Endothelial cell of umbilical vein (primary cell): ENCODE data around the gene USP40. TPM values are rescaled to one million over a fixed set of nuclear protein-coding genes. Genes with fewer than 3 reads are reported as not detected.

Experiments
- BruUV-seq: library from RNA; stranded (reverse); fragments of 400-500 nt; replicated peaks from 2 replicates; lab custom pipeline; 2021; lab: Mats Ljungman, UMichigan
- CTCF ChIA-PET: fragments of 300-600, 350-600 bp; sonication (Branson Sonifier 250); formaldehyde crosslinking; loops from one replicate; lab custom pipeline; 2021; ENCODE audit warnings: antibody characterized with exemption, inconsistent platforms; lab: Charles Lee
- POLR2A ChIA-PET: fragments of 300-600, 350-600 bp; sonication (Branson Sonifier 250); formaldehyde crosslinking; loops from one replicate; lab custom pipeline; 2021; ENCODE audit warnings: antibody characterized with exemption, inconsistent platforms; lab: Charles Lee
- DNase-seq: peaks from one replicate; pipeline ENCODE4 v3.0.0-alpha.2; 2011; ENCODE audit warnings: low read depth, low spot score
- FAIRE-seq: peaks from 2 replicates; lab custom pipeline; 2011; peaks lifted over from hg19 to GRCh38; lab: Jason Lieb, UNC
- H2AFZ ChIP-seq: 2 replicates; pipeline ENCODE4 v1.6.0; 2012; ENCODE audit warnings: low read depth, low read length, control low read depth, inconsistent platforms
- H3K27ac ChIP-seq: 2 replicates; pipeline ENCODE4 v1.5.1; 2011; ENCODE audit warnings: low read depth, mild to moderate bottlenecking, control low read depth, low read length, moderate library complexity; ENCODE audit not compliant: insufficient read depth
- H3K27me3 ChIP-seq, 2 experiments: 2 replicates each; pipeline versions ENCODE4 v1.6.0 to v1.6.1; 2011; ENCODE audit warnings: low read length in 2 of 2, mixed read lengths in 1 of 2; ENCODE audit not compliant: control insufficient read depth in 2 of 2, insufficient read depth in 2 of 2
- H3K36me3 ChIP-seq, 2 experiments: 2 replicates in 1 of 2; 3 replicates in 1 of 2; pipeline ENCODE4 v1.5.1; 2011; ENCODE audit warnings: low read length in 2 of 2, mild to moderate bottlenecking in 1 of 2, moderate library complexity in 1 of 2; ENCODE audit not compliant: control insufficient read depth in 2 of 2, insufficient read depth in 2 of 2; ENCODE audit errors: extremely low read depth in 1 of 2
- H3K4me1 ChIP-seq: 3 replicates; pipeline ENCODE4 v1.5.1; 2011; ENCODE audit warnings: mild to moderate bottlenecking, low read length; ENCODE audit not compliant: control insufficient read depth, insufficient read depth; ENCODE audit errors: extremely low read depth
- H3K4me2 ChIP-seq: 2 replicates; pipeline ENCODE4 v1.6.1; 2011; ENCODE audit warnings: low read length, control low read depth, mixed read lengths; ENCODE audit not compliant: insufficient read depth
- H3K4me3 ChIP-seq, 3 experiments: fragments of 200-600 bp in 1 of 3; sonication (generic), shearing (Covaris generic) in 1 of 3; replicated peaks in 1 of 3; 2 replicates each; pipeline ENCODE4 v1.5.1; 2011 to 2016; ENCODE audit warnings: control low read depth in 3 of 3, low read length in 3 of 3, mild to moderate bottlenecking in 2 of 3, inconsistent platforms in 1 of 3, low read depth in 1 of 3, moderate library complexity in 1 of 3; ENCODE audit not compliant: insufficient read depth in 1 of 3
- H3K79me2 ChIP-seq: 2 replicates; pipeline ENCODE4 v1.6.0; 2012; ENCODE audit warnings: low read length, inconsistent platforms; ENCODE audit not compliant: control insufficient read depth, insufficient read depth
- H3K9ac ChIP-seq: replicated peaks from 2 replicates; pipeline ENCODE3; 2011; ENCODE audit warnings: low read length, control low read depth; ENCODE audit not compliant: insufficient read depth; ENCODE audit errors: extremely low read depth
- H3K9me1 ChIP-seq: replicated peaks from 3 replicates; pipeline ENCODE4 v1.6.0; 2011; ENCODE audit warnings: mild to moderate bottlenecking, low read length; ENCODE audit not compliant: control insufficient read depth, insufficient read depth; ENCODE audit errors: extremely low read depth
- H3K9me3 ChIP-seq: replicated peaks from 2 replicates; pipeline ENCODE4 v1.5.1; 2012; ENCODE audit warnings: low read length, inconsistent platforms; ENCODE audit not compliant: control insufficient read depth, insufficient read depth
- H4K20me1 ChIP-seq: replicated peaks from 2 replicates; pipeline ENCODE3; 2011; ENCODE audit warnings: mild to moderate bottlenecking, low read length; ENCODE audit not compliant: control insufficient read depth, insufficient read depth; ENCODE audit errors: extremely low read depth
- EZH2 ChIP-seq: IDR thresholded peaks from 2 replicates; pipeline ENCODE4 v1.6.1; 2012; ENCODE audit warnings: borderline replicate concordance, low read depth, mild to moderate bottlenecking, moderate library complexity, low read length, inconsistent platforms; ENCODE audit not compliant: severe bottlenecking
- FOS ChIP-seq: IDR thresholded peaks from 2 replicates; pipeline ENCODE4 v1.6.1; 2011; ENCODE audit warnings: mild to moderate bottlenecking, low read length, moderate library complexity, borderline replicate concordance; ENCODE audit not compliant: insufficient read depth
- GATA2 ChIP-seq: IDR thresholded peaks from 2 replicates; pipeline ENCODE4 v1.7.0; 2011; ENCODE audit warnings: low read depth, mild to moderate bottlenecking, moderate library complexity, mixed read lengths, low read length; ENCODE audit not compliant: insufficient read length, insufficient read depth
- JUN ChIP-seq: IDR thresholded peaks from 2 replicates; pipeline ENCODE4 v1.6.1; 2011; ENCODE audit warnings: borderline replicate concordance, low read depth; ENCODE audit not compliant: insufficient read length, insufficient read depth
- MYC ChIP-seq: IDR thresholded peaks from one replicate; pipeline ENCODE4 v1.6.1; 2011; ENCODE audit warnings: mild to moderate bottlenecking, low read depth, low read length
- POLR2A ChIP-seq: IDR thresholded peaks from 2 replicates; pipeline ENCODE4 v1.6.1; 2012; ENCODE audit warnings: low read depth, mild to moderate bottlenecking, control low read depth, low read length
- POLR2AphosphoS5 ChIP-seq: IDR thresholded peaks from 2 replicates; pipeline ENCODE4 v1.6.1; 2012; ENCODE audit warnings: low read depth, mild to moderate bottlenecking, control low read depth, low read length, moderate library complexity; ENCODE audit not compliant: insufficient read depth
- dilution Hi-C: fragments of 300-500 bp; cut with MboI; formaldehyde crosslinking; loops from one replicate; pipeline ENCODE4 v1.15.0; 2019; ENCODE audit warnings: low sequenced_read_pairs; ENCODE audit not compliant: extremely low pct_ligation_motif_present
- intact Hi-C: fragments of 100-400 bp; cut with micrococcal nuclease; formaldehyde crosslinking; loops from one replicate; pipeline ENCODE4 v1.10.0; 2022
- polyA plus RNA-seq, 4 experiments: library from polyadenylated mRNA; depleted of rRNA in 3 of 4; stranded (reverse) in 3 of 4; unstranded in 1 of 4; fragments of >200 nt; gene quantifications; 2 replicates each; pipeline versions ENCODE4 v1.2.1 to v1.2.3, GENCODE V29; 2011 to 2012; ENCODE audit warnings: missing spikeins in 1 of 4
- total RNA-seq: library from RNA; stranded (reverse); gene quantifications from 2 replicates; pipeline ENCODE4 v1.2.3, GENCODE V29; 2021
- TF ChIP-seq, protein P1 (sequence below), 2 donors: IDR thresholded peaks; 1 replicate in 1 of 2; 2 replicates in 1 of 2; pipeline ENCODE4 v1.5.1; 2011; ENCODE audit warnings: low read length in 2 of 2, mild to moderate bottlenecking in 2 of 2, moderate library complexity in 2 of 2, control low read depth in 1 of 2, inconsistent platforms in 1 of 2, low read depth in 1 of 2; ENCODE audit not compliant: insufficient read depth in 1 of 2; ENCODE audit errors: extremely low read depth in 1 of 2
- TF ChIP-seq, protein P2 (sequence below): IDR thresholded peaks from 2 replicates; pipeline ENCODE4 v1.6.1; 2011; ENCODE audit not compliant: insufficient read depth, insufficient read length

The USP40 gene
- total and polyA plus RNA-seq, 2 donors (not counting 3 experiments of a cell fraction or from before 2014, with no cell fraction given): 32.2 to 32.5 TPM

DNA sequence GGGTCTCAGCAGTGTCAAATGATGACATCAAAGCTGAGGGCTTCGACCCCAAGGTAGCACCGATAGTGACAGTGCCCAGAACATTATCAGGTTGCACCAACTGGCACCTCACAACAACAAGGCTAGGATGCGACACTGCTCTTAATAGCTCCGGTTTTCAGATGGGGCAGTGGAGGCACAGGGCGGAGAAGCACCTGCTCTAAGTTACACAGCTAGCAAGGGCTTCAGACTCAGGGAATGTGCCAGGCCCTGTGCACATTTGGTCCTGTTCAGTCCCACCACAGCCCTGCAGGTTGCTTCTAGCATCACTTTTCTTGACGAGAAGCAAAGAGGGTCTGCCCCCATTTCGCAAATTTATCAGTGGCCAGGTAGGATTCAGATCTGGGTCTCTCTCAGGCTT is 138.1 kb downstream of the USP40 start:
- Histone ChIP-seq H3K36me3 (no peaks in the 10 kb centered on the region), H2AFZ (no peak overlapping the region), H3K27me3 (no peaks in the 10 kb centered on the region), H3K9me3 (no peaks in the 10 kb centered on the region), H4K20me1 (no peaks in the 10 kb centered on the region), H3K9me1 (no peaks in the 10 kb centered on the region), H3K4me1 (peaks cover 10% of the 10 kb centered on the region), H3K27ac (no peak overlapping the region), H3K79me2 (no peaks in the 10 kb centered on the region), H3K4me2 (no peak overlapping the region), H3K4me3 (no peak overlapping the region), H3K9ac (no peak overlapping the region)
- BruUV-seq: no TSS peak
- FAIRE-seq (no peak), DNase-seq (no peak)
- intact Hi-C loops (no loop called here), dilution Hi-C loops (no loop called here)
- no peak for TF ChIP-seq POLR2AphosphoS5
- no peak for TF ChIP-seq MYC
- TF ChIP-seq POLR2A: no peak
- TF ChIP-seq, protein P1, sequence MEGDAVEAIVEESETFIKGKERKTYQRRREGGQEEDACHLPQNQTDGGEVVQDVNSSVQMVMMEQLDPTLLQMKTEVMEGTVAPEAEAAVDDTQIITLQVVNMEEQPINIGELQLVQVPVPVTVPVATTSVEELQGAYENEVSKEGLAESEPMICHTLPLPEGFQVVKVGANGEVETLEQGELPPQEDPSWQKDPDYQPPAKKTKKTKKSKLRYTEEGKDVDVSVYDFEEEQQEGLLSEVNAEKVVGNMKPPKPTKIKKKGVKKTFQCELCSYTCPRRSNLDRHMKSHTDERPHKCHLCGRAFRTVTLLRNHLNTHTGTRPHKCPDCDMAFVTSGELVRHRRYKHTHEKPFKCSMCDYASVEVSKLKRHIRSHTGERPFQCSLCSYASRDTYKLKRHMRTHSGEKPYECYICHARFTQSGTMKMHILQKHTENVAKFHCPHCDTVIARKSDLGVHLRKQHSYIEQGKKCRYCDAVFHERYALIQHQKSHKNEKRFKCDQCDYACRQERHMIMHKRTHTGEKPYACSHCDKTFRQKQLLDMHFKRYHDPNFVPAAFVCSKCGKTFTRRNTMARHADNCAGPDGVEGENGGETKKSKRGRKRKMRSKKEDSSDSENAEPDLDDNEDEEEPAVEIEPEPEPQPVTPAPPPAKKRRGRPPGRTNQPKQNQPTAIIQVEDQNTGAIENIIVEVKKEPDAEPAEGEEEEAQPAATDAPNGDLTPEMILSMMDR (IDR thresholded peaks at IDR 0.05; ENCODE audit: extremely low read depth in 1 of 2, insufficient read depth in 1 of 2, low read depth in 1 of 2, low read length in 2 of 2): no peak
- TF ChIP-seq, protein P2, sequence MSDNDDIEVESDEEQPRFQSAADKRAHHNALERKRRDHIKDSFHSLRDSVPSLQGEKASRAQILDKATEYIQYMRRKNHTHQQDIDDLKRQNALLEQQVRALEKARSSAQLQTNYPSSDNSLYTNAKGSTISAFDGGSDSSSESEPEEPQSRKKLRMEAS: no peak
- TF ChIP-seq EZH2: no peak
- no peak for TF ChIP-seq JUN
- no peak for TF ChIP-seq FOS
- no peak for TF ChIP-seq GATA2
- ChIA-PET POLR2A (no interaction called here), CTCF (interaction anchor here (1.1 to 2.1 kb wide), 4 partner anchors 15 to 24 kb away, joined by 3 to 8 read pairs (median 3); no protein-coding TSS in a partner anchor)
